Neural progenitor cell (in vitro differentiated cells): ENCODE results near the gene DDHD1. TPM values are rescaled to one million over a fixed set of nuclear protein-coding genes. Genes with fewer than 3 reads are reported as not detected.

ENCODE experiments used
- DNase-seq: peaks from one replicate; pipeline ENCODE4 v3.0.0-alpha.2; 2016; ENCODE audit warnings: low spot score
- H2AFZ ChIP-seq: fragments of 200-600 bp; sonication (generic); replicated peaks from 2 replicates; pipeline ENCODE4 v1.6.1; 2016; ENCODE audit warnings: antibody characterized with exemption
- H3F3A ChIP-seq: fragments of 200-600 bp; sonication (generic); 2 replicates; pipeline ENCODE4 v1.6.1; 2016; ENCODE audit warnings: antibody characterized with exemption, low read depth
- H3K27ac ChIP-seq: fragments of 200-600 bp; sonication (generic); 2 replicates; pipeline ENCODE4 v1.5.1; 2016; ENCODE audit warnings: mild to moderate bottlenecking
- H3K27me3 ChIP-seq: fragments of 200-600 bp; sonication (generic); 2 replicates; pipeline ENCODE4 v1.6.1; 2016; ENCODE audit warnings: mild to moderate bottlenecking, moderate library complexity
- H3K36me3 ChIP-seq: fragments of 200-600 bp; sonication (generic); 2 replicates; pipeline ENCODE4 v1.5.1; 2016
- H3K4me1 ChIP-seq: fragments of 200-600 bp; sonication (generic); 2 replicates; pipeline ENCODE4 v1.6.1; 2016; ENCODE audit warnings: mixed run types
- H3K4me2 ChIP-seq: fragments of 200-600 bp; sonication (generic); 2 replicates; pipeline ENCODE4 v1.6.1; 2016
- H3K4me3 ChIP-seq: fragments of 200-600 bp; sonication (generic); 2 replicates; pipeline ENCODE4 v1.5.1; 2016
- H3K79me2 ChIP-seq: fragments of 200-600 bp; sonication (generic); 2 replicates; pipeline ENCODE4 v1.6.1; 2016; ENCODE audit warnings: low read depth
- H3K9ac ChIP-seq: fragments of 200-600 bp; sonication (generic); 2 replicates; pipeline ENCODE4 v1.6.1; 2016
- H3K9me3 ChIP-seq: fragments of 200-600 bp; sonication (generic); 2 replicates; pipeline ENCODE4 v1.5.1; 2016; ENCODE audit warnings: low read depth
- H4K20me1 ChIP-seq: fragments of 200-600 bp; sonication (generic); 2 replicates; pipeline ENCODE4 v1.6.1; 2016; ENCODE audit warnings: low read depth
- H3K27ac Mint-ChIP-seq: 3 replicates; pipeline ENCODE4 v1.8.0; 2021; ENCODE audit warnings: mixed read lengths
- H3K27me3 Mint-ChIP-seq: 2 replicates; pipeline ENCODE4 v1.8.0; 2022; ENCODE audit warnings: low read depth, mild to moderate bottlenecking, inconsistent platforms, moderate library complexity, mixed read lengths; ENCODE audit not compliant: insufficient read depth
- H3K36me3 Mint-ChIP-seq: 3 replicates; pipeline ENCODE4 v1.8.0; 2021; ENCODE audit warnings: mixed read lengths
- H3K4me1 Mint-ChIP-seq: 3 replicates; pipeline ENCODE4 v1.8.0; 2021; ENCODE audit warnings: mixed read lengths
- H3K4me3 Mint-ChIP-seq: 3 replicates; pipeline ENCODE4 v1.8.0; 2021; ENCODE audit warnings: mild to moderate bottlenecking, moderate library complexity, mixed read lengths
- H3K9me3 Mint-ChIP-seq: 3 replicates; pipeline ENCODE4 v1.8.0; 2020; ENCODE audit warnings: mixed read lengths
- EZH2 ChIP-seq: fragments of 200-600 bp; sonication (generic); IDR thresholded peaks from 2 replicates; pipeline ENCODE4 v1.6.1; 2017; ENCODE audit warnings: antibody characterized with exemption, mild to moderate bottlenecking, moderate library complexity
- EZH2phosphoT487 ChIP-seq: fragments of 200-600 bp; sonication (generic); IDR thresholded peaks from 2 replicates; pipeline ENCODE4 v1.6.1; 2017; ENCODE audit warnings: antibody characterized with exemption
- total RNA-seq: library from RNA; depleted of rRNA; stranded (reverse); fragments of >200 nt; gene quantifications from 2 replicates; pipeline ENCODE4 v1.2.3, GENCODE V29; 2015; ENCODE audit warnings: low replicate concordance
- TF ChIP-seq, protein P1 (sequence below): fragments of 200-600 bp; sonication (generic); IDR thresholded peaks from 2 replicates; pipeline ENCODE4 v1.5.1; 2017; ENCODE audit warnings: antibody characterized with exemption, mild to moderate bottlenecking

Gene DDHD1
- total RNA-seq, 1 donor from 2014 or later = 30.2 TPM

DNA sequence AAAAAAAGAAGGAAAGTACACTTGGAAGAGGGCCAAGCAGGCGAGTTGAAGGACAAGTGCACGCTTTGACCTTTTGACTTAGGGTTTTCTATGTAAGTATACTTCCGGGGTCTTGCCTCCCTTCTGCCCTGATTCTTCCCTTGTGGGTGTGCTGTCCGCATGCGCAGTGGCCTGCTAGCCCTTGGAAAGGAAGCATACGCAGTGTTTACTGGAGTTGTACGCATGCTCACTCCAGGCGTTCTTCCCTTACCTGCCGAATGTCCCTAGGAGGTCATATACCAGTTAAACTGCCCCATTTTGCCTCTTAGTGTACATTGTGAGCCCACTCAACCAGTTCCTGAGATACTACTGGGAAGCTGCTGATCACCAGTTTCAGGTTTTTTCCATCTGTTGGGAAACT is 15.7 kb upstream of the DDHD1 start:
- no peak overlapping the region for H3K4me3 ChIP-seq
- Mint-ChIP-seq H3K36me3 (no peaks in the 10 kb centered on the region), H3K4me3 (no peak overlapping the region), H3K27me3 (peaks cover 3% of the 10 kb centered on the region), H3K9me3 (peaks cover 4% of the 10 kb centered on the region), H3K4me1 (no peaks in the 10 kb centered on the region), H3K27ac (no peak overlapping the region)
- TF ChIP-seq, protein P1, sequence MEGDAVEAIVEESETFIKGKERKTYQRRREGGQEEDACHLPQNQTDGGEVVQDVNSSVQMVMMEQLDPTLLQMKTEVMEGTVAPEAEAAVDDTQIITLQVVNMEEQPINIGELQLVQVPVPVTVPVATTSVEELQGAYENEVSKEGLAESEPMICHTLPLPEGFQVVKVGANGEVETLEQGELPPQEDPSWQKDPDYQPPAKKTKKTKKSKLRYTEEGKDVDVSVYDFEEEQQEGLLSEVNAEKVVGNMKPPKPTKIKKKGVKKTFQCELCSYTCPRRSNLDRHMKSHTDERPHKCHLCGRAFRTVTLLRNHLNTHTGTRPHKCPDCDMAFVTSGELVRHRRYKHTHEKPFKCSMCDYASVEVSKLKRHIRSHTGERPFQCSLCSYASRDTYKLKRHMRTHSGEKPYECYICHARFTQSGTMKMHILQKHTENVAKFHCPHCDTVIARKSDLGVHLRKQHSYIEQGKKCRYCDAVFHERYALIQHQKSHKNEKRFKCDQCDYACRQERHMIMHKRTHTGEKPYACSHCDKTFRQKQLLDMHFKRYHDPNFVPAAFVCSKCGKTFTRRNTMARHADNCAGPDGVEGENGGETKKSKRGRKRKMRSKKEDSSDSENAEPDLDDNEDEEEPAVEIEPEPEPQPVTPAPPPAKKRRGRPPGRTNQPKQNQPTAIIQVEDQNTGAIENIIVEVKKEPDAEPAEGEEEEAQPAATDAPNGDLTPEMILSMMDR = no peak
- no peak for TF ChIP-seq EZH2phosphoT487
- no peak for TF ChIP-seq EZH2
- no peaks in the 10 kb centered on the region for H3K9me3 ChIP-seq
- no peak for DNase-seq
- H3K79me2 ChIP-seq = no peaks in the 10 kb centered on the region
- no peak overlapping the region for H3K9ac ChIP-seq
- H3K4me1 ChIP-seq = no peaks in the 10 kb centered on the region
- no peak overlapping the region for H3K27ac ChIP-seq
- H3K4me2 ChIP-seq = no peak overlapping the region
- H4K20me1 ChIP-seq = no peaks in the 10 kb centered on the region
- H3K36me3 ChIP-seq = no peaks in the 10 kb centered on the region
- H3K27me3 ChIP-seq = no peaks in the 10 kb centered on the region
- no peak overlapping the region for H2AFZ ChIP-seq
- no peaks in the 10 kb centered on the region for H3F3A ChIP-seq

DNA sequence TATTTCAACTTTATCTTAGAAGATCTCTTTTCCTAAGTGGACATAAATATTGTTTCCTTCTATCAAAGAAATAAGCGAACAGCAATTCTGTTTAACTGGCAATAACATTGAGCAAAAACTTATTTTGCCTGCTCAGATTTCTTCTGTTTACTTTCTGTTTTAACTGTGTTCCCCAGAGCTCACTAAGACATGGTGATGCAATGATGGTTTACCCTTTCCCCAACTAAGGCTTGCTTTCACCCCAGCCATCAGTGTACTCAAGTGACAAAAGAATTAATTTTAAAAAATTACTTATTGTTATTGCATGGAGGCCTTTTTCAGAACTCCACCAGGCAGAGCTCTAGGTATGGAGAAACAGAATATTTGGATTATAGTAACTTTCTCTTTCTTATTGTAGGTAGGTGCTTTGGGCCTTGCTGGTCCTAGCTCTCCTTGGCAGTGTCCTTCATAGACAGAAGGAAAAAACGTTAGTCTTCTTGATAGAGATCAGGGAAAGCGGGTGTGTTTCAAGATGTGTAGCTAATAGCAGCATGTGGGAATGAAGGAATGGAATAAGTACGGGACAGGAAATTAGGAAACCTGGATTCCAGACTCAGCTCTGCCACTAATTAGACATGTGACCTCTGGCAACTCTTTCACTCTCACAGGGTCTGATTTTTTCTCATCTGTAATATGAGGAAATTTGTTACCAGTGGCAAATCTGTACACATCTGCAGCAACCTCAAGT is 14.6 kb upstream of the DDHD1 start:
- no peak overlapping the region for H3K4me3 ChIP-seq
- no peaks in the 10 kb centered on the region for H3K9me3 ChIP-seq
- no peak overlapping the region for H3K9ac ChIP-seq
- no peak overlapping the region for H3K27ac ChIP-seq
- no peaks in the 10 kb centered on the region for H3K36me3 ChIP-seq
- no peak overlapping the region for H3K27ac Mint-ChIP-seq
- no peak for DNase-seq
- no peaks in the 10 kb centered on the region for H3K27me3 ChIP-seq
- no peaks in the 10 kb centered on the region for H3K4me1 ChIP-seq
- TF ChIP-seq, protein P1 = no peak
- TF ChIP-seq EZH2 (no peak), EZH2phosphoT487 (no peak)
- H3K4me2 ChIP-seq = no peak overlapping the region
- H3K27me3 Mint-ChIP-seq = peaks cover 3% of the 10 kb centered on the region
- H2AFZ ChIP-seq = no peak overlapping the region
- H3K4me3 Mint-ChIP-seq = no peak overlapping the region
- no peaks in the 10 kb centered on the region for H4K20me1 ChIP-seq
- no peaks in the 10 kb centered on the region for H3K4me1 Mint-ChIP-seq
- no peaks in the 10 kb centered on the region for H3K79me2 ChIP-seq
- H3K36me3 Mint-ChIP-seq = no peaks in the 10 kb centered on the region
- H3F3A ChIP-seq = no peaks in the 10 kb centered on the region
- peaks cover 6% of the 10 kb centered on the region for H3K9me3 Mint-ChIP-seq

DNA sequence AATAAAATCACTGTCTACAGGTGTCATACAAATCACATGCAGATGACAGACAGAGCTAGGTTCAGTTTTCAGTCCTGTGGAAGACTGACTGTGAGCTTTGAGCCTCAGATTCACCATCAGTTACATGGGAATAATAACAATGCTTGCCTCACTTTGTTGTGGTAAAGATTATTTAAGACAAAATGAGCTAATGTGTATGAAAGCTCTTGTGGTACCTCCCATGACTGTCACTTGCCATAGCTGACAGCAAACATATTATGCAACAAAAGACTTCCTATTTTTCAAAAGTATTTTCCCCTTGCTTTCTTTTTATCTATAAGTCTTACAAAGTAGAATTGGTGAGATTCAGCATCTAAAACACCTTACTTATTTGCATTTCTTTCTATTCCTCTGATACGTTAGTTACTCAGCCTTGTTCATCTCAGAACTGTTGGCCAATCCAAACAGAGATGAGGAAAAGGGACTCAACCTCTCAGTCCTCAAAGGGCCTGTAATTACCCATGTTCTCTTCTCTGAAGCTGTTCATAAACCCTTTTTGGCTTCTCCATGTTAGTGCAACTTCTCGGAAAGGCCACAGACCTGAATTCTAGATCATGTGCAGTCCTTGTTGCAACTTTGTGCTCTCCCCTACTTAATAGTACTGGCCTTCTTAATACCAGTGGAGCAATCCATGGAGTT is 8.8 kb upstream of the DDHD1 start:
- Histone ChIP-seq H3K36me3 (no peaks in the 10 kb centered on the region), H2AFZ (no peak overlapping the region), H3K4me3 (no peak overlapping the region), H3K27me3 (no peaks in the 10 kb centered on the region), H3K79me2 (no peaks in the 10 kb centered on the region), H3K27ac (no peak overlapping the region), H3F3A (no peaks in the 10 kb centered on the region), H3K9me3 (no peaks in the 10 kb centered on the region), H3K9ac (no peak overlapping the region), H3K4me2 (no peak overlapping the region), H3K4me1 (no peaks in the 10 kb centered on the region), H4K20me1 (no peaks in the 10 kb centered on the region)
- Mint-ChIP-seq H3K4me1 (no peaks in the 10 kb centered on the region), H3K36me3 (no peaks in the 10 kb centered on the region), H3K4me3 (no peak overlapping the region), H3K27me3 (peaks cover 3% of the 10 kb centered on the region), H3K9me3 (peaks cover 6% of the 10 kb centered on the region), H3K27ac (no peak overlapping the region)
- DNase-seq = no peak
- no peak for TF ChIP-seq EZH2phosphoT487
- no peak for TF ChIP-seq EZH2
- TF ChIP-seq, protein P1 = no peak
